HG03139 (cell line): ENCODE measurements around the gene UBE2E3.

ENCODE experiments used
- ATAC-seq: cut with Tn5 transposase; IDR thresholded peaks from one replicate; pipeline ENCODE4 v1.9.1; 2021; ENCODE audit not compliant: unreplicated experiment

UBE2E3 gene

GRCh38 chr2:180980106-180980942, at the start of gene UBE2E3:
Gene UBE2E3 (plus strand): TSS chr2:180980605. CDS start chr2:180982043, 1,438 bp downstream.
- peak; percentile 68 for ATAC-seq

DNA sequence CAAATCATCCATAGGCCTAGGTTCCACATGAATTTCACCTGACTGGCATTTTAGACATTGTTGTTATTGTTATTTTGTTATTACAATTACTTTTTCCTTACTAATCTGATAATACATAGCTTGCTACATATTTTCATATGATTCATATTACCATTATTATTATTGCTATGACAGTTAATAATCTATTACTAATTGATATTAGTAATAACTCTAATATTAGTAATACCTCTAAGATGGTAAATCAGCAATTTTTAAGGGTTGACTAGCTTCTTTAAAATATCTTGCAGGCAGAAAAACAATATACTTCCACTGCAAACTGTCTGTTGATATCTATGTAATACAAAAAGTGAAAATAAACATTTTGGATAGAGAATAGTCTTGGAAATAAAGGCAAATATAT, 48.6 kb upstream of the UBE2E3 start:
- ATAC-seq, result no peak

DNA sequence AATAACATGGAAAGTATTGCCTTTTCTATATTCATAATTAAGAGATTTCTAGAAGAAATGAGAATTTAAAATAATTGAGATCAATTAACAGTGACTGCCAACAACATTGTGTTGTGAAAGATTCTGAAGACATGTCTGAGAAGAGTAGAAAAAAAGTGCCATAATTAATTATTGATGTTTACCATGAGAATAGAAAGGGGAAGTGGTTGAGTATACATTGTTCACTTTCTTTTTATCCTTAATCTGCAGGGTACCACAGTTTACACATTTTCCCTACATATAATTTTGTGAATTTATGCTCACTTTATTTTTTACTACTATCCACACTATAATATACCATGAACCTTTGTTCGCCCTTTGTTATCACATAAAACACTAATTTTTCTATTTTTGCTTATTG, 47.1 kb upstream of the UBE2E3 start:
- peak; percentile 68 for ATAC-seq

DNA sequence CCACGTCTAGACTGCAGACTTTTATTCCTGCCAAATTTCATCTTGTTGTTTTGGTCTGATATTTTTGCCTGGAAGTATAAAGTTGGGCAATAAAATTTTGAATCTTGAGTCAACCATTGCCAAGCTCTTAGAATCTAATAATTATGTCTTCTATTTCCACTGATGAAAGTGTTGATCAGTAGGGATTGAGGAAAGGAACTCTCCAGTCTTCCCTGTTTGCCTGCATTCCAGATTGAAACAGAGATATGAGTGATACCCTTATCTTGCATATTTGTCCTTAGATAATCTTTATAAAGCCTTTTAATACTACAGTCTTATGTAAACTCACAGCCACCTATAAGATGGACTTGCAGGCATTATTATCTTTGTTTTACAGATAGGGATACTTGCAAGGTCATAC, 45.5 kb upstream of the UBE2E3 start:
- ATAC-seq, result no peak

DNA sequence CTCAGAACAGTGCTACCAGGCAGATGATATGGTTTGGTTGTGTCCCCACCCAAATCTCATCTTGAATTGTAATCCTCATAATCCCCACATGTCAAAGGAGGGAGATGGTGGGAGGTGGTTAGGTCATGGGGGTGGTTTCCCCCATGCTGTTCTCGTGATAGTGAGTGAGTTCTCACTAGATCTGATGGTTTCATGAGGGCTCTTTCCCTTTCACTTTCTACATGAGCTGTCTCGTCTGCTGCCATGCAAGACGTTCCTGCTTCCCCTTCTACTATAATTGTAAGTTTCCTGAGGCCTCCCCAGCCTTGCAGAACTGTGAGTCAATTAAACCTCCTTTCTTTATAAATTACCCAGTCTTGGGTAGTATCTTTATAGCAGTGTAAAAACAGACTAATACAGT, 42.9 kb upstream of the UBE2E3 start:
- peak; percentile 69 for ATAC-seq

- peak; percentile 51 for ATAC-seq
Observed at GRCh38 chr2:180938451-180938850, 42.0 kb upstream of the UBE2E3 start.

GRCh38 chr2:180943275-180943674, 37.1 kb upstream of the UBE2E3 start:
- no peak for ATAC-seq

DNA sequence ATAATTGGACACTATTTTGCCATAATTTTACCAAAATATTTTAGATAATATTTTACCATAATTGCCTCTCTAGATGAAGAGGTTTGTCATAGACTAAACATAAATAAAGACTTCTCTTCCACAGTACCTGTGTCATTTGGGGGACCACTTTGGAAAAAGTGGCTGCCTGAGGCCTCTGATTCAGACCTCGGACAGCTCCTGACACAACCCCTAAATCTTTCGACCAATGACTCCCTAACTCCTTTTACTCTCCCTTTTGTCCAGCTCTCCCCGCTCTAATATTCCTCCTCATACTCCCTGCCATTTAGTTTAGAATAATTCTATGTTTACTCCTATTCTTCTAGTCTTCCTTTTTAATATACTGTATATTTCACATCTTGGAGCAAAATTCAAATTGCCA, 36.0 kb upstream of the UBE2E3 start:
- ATAC-seq, result no peak

- no peak for ATAC-seq
Observed at GRCh38 chr2:180947208-180947689, 33.2 kb upstream of the UBE2E3 start.

DNA sequence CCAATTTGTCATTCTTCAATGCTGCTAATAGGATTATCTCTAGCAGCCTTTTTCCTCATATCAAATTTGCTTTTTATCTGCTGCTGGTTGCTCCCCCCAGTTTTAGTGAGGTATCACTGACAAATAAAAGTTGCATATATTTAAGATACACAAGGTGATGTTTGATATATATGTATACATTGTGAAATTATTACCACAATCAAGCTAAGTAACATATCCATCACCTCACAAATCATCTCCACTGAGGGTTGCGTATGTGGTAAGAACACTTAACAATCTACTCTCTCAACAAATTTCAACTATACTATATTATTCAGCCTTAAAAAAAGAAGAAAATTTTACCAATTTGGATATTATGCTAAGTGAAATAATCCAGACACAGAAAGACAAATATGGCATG, 30.5 kb upstream of the UBE2E3 start:
- ATAC-seq, result no peak

GRCh38 chr2:180952082-180952481, 28.3 kb upstream of the UBE2E3 start:
- no peak for ATAC-seq

DNA sequence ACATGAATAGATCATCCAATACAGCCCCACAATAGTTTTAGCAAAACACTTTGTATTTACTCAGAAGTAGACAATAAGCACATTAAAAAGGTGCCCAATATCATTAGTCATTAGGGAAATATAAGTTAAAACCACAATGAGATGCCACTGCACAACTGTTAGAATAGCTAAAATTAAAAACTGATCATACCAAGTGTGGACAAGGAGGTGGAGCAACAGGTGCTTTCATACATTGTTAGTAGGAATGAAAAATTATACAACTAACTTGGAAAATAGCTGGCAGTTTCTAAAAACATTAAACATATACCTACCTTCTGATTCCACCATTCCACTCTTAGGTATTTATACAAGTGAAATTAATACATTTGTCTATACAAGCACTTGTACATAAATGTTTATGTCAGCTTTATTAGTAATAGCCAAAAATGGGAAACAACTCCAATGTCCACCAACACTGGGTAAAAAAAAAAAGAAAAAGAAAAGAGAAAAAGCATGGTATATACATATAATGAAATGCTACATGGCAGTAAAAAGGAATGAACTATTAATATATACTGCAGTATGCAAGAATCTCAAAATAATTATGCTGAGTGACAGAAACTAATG, 27.6 kb upstream of the UBE2E3 start:
- no peak for ATAC-seq

DNA sequence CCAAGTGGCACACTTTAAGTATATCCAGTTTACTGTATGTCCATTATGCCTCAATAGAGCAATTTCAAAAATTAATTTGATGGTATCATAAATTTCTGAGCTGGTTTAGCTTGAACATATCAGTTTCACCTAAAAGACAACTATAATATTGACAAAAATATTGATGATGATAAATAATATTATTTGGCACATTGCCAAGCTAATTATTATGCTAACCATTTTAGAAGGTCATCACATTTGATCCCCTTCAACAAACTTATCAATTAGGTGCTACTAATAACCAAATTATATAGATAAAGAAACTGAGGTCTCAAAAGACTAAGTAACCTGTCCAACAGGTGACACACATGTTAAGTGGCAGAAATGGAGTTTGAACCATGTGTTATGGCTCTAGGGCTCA, 26.9 kb upstream of the UBE2E3 start:
- no peak for ATAC-seq

DNA sequence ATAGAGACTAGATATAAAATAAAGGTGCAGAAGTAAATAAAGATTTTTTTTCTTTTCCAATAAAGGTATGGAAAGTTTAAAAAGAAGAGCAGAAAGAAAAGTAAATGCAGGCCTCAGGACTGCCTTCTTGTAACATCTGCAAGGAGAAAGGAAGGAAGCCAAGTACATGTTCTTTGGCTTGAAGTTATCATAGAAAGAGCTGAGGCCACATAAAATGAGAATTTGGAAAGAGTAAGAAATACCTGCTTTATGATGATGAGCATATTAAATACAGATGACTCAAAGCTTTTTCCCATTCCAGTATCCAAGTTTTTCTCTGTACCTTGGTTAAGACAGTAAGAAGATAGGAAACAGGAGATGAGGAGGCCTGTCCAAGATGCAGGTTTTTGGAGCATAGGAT, 25.3 kb upstream of the UBE2E3 start:
- ATAC-seq, result no peak

DNA sequence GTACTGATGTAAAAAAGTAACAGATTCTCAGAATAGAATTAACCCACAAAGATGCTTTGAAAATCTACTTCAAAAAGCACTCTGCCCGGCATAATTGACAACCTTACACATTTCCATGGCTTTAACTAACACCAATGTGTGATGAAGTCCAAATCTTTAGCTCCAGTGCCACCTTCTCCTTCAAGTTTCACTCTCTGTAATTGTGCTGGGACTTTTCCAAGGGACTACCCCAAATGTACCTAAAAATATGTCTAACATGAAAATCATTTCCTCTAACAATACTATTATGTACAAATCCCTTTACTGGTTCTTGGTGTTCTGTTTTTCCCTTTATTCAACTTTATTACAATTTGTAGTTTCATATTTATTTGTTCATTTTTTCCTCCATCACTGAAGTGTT, 20.6 kb upstream of the UBE2E3 start:
- ATAC-seq, result no peak

DNA sequence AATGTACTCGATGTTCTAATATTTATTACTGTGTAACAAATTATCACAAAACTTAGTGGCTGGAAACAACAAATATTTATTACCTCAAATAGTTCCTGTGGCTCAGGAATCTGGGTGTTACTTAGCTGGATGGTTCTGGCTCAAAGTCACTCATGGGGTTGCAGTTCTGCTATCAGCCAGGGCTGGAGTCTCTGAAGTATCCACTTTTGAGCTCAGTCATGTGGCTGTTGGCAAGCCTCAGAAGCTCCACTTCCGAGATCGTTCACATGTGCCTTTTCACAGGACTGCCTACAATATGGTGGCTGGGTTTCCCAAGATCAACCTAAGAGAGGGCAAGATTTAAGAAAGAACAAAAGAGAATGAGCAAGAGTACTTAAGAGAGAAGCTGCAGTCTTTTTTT, 19.4 kb upstream of the UBE2E3 start:
- ATAC-seq, result no peak

GRCh38 chr2:180962727-180963314, 17.6 kb upstream of the UBE2E3 start:
- ATAC-seq, result no peak

DNA sequence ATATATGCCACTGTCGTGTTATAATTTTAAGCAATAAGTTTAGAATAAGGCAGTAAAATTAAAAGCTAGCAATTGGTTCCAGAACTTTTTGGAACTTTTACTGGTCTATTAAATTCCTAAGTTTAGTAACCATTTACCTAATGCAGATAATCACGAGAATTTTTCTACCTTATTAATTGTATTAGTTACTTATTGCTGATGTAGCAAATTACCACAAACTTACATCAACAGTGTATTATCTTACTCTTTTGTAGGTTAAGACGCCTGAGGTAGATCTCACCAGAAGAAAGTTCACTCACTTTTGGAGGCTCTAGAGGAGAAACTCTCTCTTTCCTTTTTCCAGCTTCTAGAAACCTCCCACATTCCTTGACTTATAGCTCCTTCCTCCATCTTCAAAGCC, 14.0 kb upstream of the UBE2E3 start:
- no peak for ATAC-seq

DNA sequence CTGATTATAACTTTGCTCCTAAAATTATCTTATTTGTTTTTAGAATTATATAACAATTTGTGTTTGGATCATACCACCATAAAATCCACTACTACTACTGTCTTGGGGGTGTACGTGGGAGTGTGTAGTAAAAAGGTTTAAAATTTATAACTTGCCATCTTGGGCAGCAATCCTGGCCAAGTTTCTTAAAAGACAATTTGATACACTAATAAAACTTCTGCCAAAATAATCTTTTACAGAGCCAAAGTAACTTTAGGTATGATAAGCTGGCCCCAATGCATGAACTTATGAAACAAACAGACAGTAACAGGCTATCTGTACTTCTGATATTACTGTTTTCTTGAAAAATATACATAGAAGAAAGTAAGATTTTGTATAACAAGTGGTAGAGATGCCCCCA, 11.3 kb upstream of the UBE2E3 start:
- ATAC-seq, result no peak

DNA sequence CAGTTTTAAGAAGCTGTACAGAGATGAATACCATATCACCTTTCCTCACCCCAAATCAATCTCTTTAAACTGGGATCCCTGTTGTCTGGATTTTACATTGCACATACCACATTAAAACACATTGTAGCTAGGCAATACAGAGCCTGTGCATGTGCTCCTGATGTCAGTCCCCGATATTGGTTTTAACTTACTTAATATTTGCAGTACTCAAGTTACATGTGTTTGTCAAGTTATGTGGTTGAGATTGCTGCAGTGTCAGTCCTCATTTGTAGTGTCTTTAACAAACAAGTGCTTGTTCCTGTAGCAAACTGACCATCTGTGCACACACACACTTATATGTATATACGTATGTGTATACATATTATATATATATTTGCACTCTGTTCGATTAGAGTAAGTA, 10.4 kb upstream of the UBE2E3 start:
- no peak for ATAC-seq

- ATAC-seq, result no peak
Observed at GRCh38 chr2:180971811-180972210, 8.6 kb upstream of the UBE2E3 start.

DNA sequence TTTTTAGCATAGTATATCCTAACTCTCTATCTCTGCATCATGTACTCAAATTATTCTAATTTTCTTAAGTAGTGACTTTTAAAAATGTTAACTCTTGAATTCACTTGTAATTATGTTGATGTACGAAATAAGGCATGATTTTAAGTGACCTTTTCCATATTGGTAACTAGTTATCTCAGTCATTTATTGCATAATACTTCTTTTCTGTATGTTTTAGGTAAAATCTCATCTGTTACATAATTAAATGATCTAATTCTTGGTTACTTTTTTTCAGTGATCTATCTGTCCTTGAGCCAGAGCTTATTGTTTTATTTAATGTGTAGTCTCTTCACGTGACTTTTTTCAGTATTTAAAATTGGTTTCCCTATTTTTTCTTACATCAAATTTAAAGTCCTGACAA, 4.8 kb upstream of the UBE2E3 start:
- no peak for ATAC-seq
